ENCODE measurements around the gene LCN10. TPM values are rescaled to one million over a fixed set of nuclear protein-coding genes. Genes with fewer than 3 reads are reported as not detected.
A peak's percentile ranks its signal among the peaks of the same experiment; 100 is the strongest.

Gene LCN10
- total RNA-seq, 1 experiment from 2014 or later: not detected

DNA sequence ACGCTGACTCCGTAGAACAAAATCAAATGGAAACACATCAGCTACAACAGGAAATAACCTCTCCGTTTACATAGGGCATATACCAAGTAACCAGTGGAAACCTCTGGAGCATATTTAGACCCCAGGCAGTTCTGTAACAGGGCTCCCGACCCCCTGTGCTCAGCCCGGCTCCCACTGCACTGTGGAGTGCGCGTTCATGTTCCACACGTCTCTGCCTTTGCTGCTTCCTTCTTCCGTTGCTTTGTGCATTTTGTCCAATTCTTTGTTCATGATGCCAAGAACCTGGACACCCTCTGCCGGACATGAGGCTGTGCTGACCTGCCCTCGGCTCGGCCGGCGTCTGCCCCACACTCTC, 49.6 kb downstream of the LCN10 start:
- no peak for DNase-seq
- Histone ChIP-seq H4K20me1 (ENCODE audit: low read length) (no peaks in the 10 kb centered on the region), H3K4me1 (ENCODE audit: insufficient read depth, low read length) (peaks cover 36% of the 10 kb centered on the region), H3K36me3 (ENCODE audit: low read depth, low read length) (no peaks in the 10 kb centered on the region), H3K4me3 (ENCODE audit: low read length) (no peak overlapping the region), H3K9me2 (replicated peaks; ENCODE audit: low read length) (no peaks in the 10 kb centered on the region), H3K9me3 (ENCODE audit: low read length) (no peaks in the 10 kb centered on the region), H3K9ac (ENCODE audit: low read length) (peak overlapping the region; percentile 29; the same call in 1 of the 2 replicates), H2AFZ (ENCODE audit: low read length) (no peak overlapping the region), H3K79me2 (ENCODE audit: low read length) (no peaks in the 10 kb centered on the region), H3K27ac (ENCODE audit: low read length) (peak overlapping the region; percentile 69), H3F3A (ENCODE audit: low read length, unreplicated experiment) (no peaks in the 10 kb centered on the region), H3K4me2 (ENCODE audit: low read length) (peak overlapping the region; percentile 75), H3K27me3 (ENCODE audit: low read length) (no peaks in the 10 kb centered on the region)
- no peak for ATAC-seq
- TF ChIP-seq EZH2 (IDR thresholded peaks at IDR 0.05; ENCODE audit: low read length, unreplicated experiment): no peak
- TF ChIP-seq, protein P1, sequence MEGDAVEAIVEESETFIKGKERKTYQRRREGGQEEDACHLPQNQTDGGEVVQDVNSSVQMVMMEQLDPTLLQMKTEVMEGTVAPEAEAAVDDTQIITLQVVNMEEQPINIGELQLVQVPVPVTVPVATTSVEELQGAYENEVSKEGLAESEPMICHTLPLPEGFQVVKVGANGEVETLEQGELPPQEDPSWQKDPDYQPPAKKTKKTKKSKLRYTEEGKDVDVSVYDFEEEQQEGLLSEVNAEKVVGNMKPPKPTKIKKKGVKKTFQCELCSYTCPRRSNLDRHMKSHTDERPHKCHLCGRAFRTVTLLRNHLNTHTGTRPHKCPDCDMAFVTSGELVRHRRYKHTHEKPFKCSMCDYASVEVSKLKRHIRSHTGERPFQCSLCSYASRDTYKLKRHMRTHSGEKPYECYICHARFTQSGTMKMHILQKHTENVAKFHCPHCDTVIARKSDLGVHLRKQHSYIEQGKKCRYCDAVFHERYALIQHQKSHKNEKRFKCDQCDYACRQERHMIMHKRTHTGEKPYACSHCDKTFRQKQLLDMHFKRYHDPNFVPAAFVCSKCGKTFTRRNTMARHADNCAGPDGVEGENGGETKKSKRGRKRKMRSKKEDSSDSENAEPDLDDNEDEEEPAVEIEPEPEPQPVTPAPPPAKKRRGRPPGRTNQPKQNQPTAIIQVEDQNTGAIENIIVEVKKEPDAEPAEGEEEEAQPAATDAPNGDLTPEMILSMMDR (conservative IDR thresholded peaks at IDR 0.05; ENCODE audit: low read depth, low read length): no peak
- TF ChIP-seq EZH2phosphoT487 (IDR thresholded peaks at IDR 0.05; ENCODE audit: borderline replicate concordance, low read length): no peak
- intact Hi-C loops (cut with micrococcal nuclease): loop anchor here (5.0 kb wide), 1 partner anchor 206 kb away; no protein-coding TSS in a partner anchor
- BruUV-seq (replicated peaks): no TSS peak
- CTCF ChIA-PET: interaction anchor here (0.6 to 1.1 kb wide), 3 partner anchors 20 to 208 kb away, joined by 3 to 4 read pairs (median 3); no protein-coding TSS in a partner anchor
- POLR2A ChIA-PET (ENCODE audit: unreplicated experiment): no interaction called here

DNA sequence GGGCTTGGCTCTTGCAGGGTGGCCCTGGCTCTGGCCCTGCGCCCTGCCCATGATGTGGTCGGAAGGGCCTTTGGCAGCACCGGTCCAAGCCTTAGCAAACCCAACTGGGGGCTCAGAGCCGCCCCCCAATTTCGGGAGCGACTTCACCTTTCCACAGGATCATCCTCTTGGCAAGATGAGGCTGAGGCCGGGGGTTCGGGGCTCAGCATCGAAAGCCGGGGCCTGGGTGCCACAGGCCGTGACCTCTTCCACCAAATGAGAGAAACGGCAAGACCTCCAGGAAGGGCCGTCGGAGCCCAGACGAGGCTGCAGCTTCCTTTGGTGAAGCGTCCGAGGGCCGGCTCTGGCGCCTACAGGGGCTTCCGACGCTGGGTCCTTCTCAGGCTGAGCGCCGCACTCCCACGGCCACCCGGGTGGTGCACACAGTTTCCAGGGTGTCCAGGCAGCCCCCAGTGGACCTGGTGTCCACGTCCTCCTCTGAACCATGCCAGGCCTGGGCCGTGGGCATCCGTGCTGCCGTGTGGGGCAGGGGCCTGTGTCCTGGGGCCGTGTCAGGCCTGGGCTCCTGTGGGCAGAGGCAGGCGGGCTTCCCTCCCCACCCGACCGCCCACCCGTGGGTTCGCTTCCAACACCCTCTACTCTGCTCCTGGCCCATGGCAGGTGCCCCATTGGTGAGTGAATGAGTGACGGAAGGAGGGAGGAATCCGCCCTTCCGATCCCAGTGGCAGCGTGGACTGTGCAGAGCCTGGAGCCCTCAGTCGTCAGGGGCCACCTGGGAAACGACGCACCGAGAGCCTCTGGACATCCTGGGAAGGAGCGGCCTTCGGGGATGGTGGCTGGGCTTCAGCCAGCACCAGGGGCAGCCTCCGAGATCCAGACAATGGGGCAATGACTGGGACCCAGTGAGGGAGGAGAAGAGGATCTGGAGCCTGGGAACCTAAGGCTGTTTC, 50.3 kb downstream of the LCN10 start:
- Histone ChIP-seq H3K27me3 (ENCODE audit: low read length) (no peaks in the 10 kb centered on the region), H4K20me1 (ENCODE audit: low read length) (no peaks in the 10 kb centered on the region), H3K36me3 (ENCODE audit: low read depth, low read length) (no peaks in the 10 kb centered on the region), H3K4me2 (ENCODE audit: low read length) (0 out of 2 replicates have a peak overlapping the region, but pooled peaks have one; percentile 75), H3K79me2 (ENCODE audit: low read length) (no peaks in the 10 kb centered on the region), H3K27ac (ENCODE audit: low read length) (no peak overlapping the region), H3K9me3 (ENCODE audit: low read length) (no peaks in the 10 kb centered on the region), H3F3A (ENCODE audit: low read length, unreplicated experiment) (no peaks in the 10 kb centered on the region), H3K9ac (ENCODE audit: low read length) (no peak overlapping the region), H3K9me2 (replicated peaks; ENCODE audit: low read length) (no peaks in the 10 kb centered on the region), H2AFZ (ENCODE audit: low read length) (no peak overlapping the region), H3K4me1 (ENCODE audit: insufficient read depth, low read length) (peaks cover 41% of the 10 kb centered on the region), H3K4me3 (ENCODE audit: low read length) (no peak overlapping the region)
- DNase-seq: no peak
- POLR2A ChIA-PET (ENCODE audit: unreplicated experiment): no interaction called here
- CTCF ChIA-PET: no interaction called here
- no peak for ATAC-seq
- intact Hi-C loops (cut with micrococcal nuclease): loop anchor here (5.0 kb wide), 1 partner anchor 205 kb away; no protein-coding TSS in a partner anchor
- TF ChIP-seq EZH2phosphoT487 (IDR thresholded peaks at IDR 0.05; ENCODE audit: borderline replicate concordance, low read length): no peak
- TF ChIP-seq, protein P1 (conservative IDR thresholded peaks at IDR 0.05; ENCODE audit: low read depth, low read length): no peak
- no peak for TF ChIP-seq EZH2 (IDR thresholded peaks at IDR 0.05; ENCODE audit: low read length, unreplicated experiment)
- no TSS peak for BruUV-seq (replicated peaks)

All from PC-3 (cell line).